GM12875 (cell line): ENCODE results near the gene PLXNA4.

Source experiments
- H3K4me3 ChIP-seq: one replicate; pipeline ENCODE4 v1.5.1; 2011; ENCODE audit warnings: low read depth, low read length, control low read depth
- CTCF ChIP-seq: IDR thresholded peaks from 2 replicates; pipeline ENCODE4 v1.5.1; 2011; ENCODE audit warnings: low read depth, mild to moderate bottlenecking, control low read depth, inconsistent platforms, low read length, moderate library complexity, borderline replicate concordance; ENCODE audit not compliant: insufficient read depth

Gene PLXNA4

GRCh38 chr7:132526111-132526740 lies 50.0 kb downstream of the PLXNA4 start:
- no peak for TF ChIP-seq CTCF
- no peak overlapping the region for H3K4me3 ChIP-seq

GRCh38 chr7:132521423-132521822 lies 54.8 kb downstream of the PLXNA4 start:
- TF ChIP-seq CTCF = no peak
- no peak overlapping the region for H3K4me3 ChIP-seq

GRCh38 chr7:132520591-132521280 lies 55.5 kb downstream of the PLXNA4 start:
- no peak for TF ChIP-seq CTCF
- H3K4me3 ChIP-seq = no peak overlapping the region

- no peak for TF ChIP-seq CTCF
- H3K4me3 ChIP-seq = no peak overlapping the region
Observed at GRCh38 chr7:132519936-132520335, 56.3 kb downstream of the PLXNA4 start.

GRCh38 chr7:132518839-132519173 lies 57.5 kb downstream of the PLXNA4 start:
- TF ChIP-seq CTCF = no peak
- no peak overlapping the region for H3K4me3 ChIP-seq

- TF ChIP-seq CTCF = peak; percentile 64
- H3K4me3 ChIP-seq = no peak overlapping the region
Observed at GRCh38 chr7:132518102-132518838, 58.0 kb downstream of the PLXNA4 start.
